ENCODE data around the gene OASL. TPM values are rescaled to one million over a fixed set of nuclear protein-coding genes. Genes with fewer than 3 reads are reported as not detected.
"Not testable (repeated sequence)": the region's sequence is repeated elsewhere in the genome, so short reads cannot be mapped to it uniquely, and the experiment has no call there.

Gene OASL
- total RNA-seq, 1 donor from 2014 or later: 1.3 TPM

DNA sequence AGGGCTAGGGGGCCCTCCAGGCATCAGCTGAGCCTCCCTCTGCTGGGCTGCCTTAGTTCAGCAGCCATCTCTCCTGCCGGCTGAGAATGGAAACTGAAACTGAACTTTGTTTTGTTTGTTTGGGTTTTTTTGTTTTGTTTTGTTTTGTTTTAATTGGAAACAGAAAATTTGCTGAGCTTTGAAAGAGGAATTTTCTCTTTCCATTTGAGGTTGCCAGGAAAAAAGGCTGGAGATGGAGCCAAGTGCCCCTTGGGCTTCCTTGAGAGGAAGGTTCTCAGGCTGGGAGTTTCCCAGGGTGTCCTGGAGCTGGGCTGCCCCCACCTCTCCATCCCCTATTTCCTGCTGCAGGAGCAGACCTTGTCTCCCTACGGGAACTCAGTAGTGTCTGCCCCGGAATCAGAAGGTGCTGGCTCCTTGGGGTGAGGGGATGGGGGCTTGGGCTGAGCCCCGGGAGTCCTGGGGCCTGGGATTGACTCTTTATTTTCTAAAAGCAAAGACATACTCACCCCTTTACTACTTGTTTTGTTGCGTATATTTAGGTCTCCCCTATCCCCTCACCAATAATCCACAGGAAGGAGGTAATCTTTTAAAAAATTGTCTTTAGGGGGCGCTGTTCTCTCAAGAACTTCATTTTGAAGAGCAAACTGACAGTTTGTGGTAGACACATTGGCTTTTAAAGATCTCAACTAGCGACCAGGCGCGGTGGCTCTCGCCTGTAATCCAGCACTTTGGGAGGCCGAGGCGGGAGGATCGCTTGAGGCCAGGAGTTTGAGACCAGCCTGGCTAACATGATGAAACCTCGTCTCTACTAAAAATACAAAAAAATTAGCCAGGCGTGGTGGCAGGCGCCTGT lies 21.3 kb upstream of the OASL start:
- no peak for DNase-seq (ENCODE audit: low spot score)
- intact Hi-C loops (cut with DNase I): no loop called here
- peak; percentile 85 for ATAC-seq

- peak; percentile 36 for ATAC-seq
- DNase-seq (ENCODE audit: low spot score): no peak
- intact Hi-C loops (cut with DNase I): no loop called here
Measured at GRCh38 chr12:121059031-121059898, 20.2 kb upstream of the OASL start.

- intact Hi-C loops (cut with DNase I): no loop called here
- DNase-seq (ENCODE audit: low spot score): no peak
- ATAC-seq: no peak
Measured at GRCh38 chr12:121057794-121058193, 18.7 kb upstream of the OASL start.

DNA sequence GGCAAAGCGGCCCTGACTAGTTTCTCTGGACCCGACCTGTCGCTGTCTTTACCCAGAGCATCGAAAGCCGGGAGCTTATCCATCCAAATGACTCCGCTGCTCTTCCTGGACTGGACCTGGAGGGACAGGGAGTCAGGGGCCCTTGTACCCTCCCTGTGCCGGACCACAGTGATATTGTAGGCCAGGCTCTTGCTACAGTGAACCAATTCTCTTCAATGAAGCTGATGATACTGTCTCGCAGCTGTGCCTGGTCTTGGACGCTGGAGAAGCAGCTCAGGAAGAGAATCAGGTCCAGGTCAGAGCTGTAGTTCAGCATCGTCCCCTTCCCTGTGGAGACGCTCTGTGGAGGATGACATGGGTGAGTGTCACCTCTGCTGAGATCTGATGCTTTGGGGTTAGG lies 14.7 kb upstream of the OASL start:
- intact Hi-C loops (cut with DNase I): no loop called here
- DNase-seq (ENCODE audit: low spot score) (no peak), ATAC-seq (no peak)

- DNase-seq (ENCODE audit: low spot score) (no peak), ATAC-seq (no peak)
- intact Hi-C loops (cut with DNase I): no loop called here
Measured at GRCh38 chr12:121050725-121051124, 11.7 kb upstream of the OASL start.

DNA sequence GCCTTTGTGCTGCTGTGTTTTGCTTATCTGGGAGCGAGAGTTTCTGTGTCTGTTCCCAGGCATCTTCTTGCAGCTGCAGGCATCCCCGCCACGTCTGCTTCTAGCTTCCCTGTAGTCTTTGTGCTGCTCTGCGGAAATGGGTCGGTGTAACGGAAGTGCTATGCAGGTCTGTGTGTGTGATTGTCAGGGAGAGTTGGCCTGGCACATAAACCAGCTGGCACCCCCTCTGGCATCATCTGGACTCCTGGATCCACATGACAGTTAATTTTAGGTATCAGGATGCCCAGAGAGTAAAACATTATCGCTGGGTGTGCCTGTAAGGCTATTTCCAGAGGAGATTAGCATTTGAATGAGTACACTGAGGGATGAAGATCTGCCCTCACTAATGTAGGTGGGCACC lies 9.4 kb upstream of the OASL start:
- intact Hi-C loops (cut with DNase I): no loop called here
- ATAC-seq (no peak), DNase-seq (ENCODE audit: low spot score) (no peak)

GRCh38 chr12:121047400-121047799 lies 8.4 kb upstream of the OASL start:
- intact Hi-C loops (cut with DNase I); DNase-seq (ENCODE audit: low spot score); ATAC-seq: not testable (repeated sequence)

DNA sequence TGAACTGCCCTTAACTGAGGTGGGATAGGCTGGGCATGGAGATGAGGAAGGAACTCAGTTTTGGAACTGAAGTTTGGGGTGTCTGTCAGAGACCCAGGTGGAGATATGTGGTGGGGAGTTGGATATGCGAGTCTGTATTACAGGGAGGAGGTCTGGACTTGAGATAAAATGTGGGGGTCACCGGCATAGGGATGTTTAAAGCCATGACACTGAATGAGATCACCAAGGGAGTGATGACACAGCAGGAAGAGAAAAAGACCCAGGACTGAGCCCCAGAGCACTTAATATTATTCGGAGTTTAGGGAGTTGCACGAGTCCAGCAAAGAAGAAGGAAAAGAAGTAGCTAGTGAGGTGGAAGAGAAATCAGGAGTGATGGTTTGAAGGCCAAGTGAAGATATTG lies 4.0 kb upstream of the OASL start:
- intact Hi-C loops (cut with DNase I): no loop called here
- ATAC-seq: no peak
- DNase-seq (ENCODE audit: low spot score): no peak

GRCh38 chr12:121036810-121037326 lies 2.2 kb downstream of the OASL start:
- intact Hi-C loops (cut with DNase I): no loop called here
- no peak for ATAC-seq
- no peak for DNase-seq (ENCODE audit: low spot score)

DNA sequence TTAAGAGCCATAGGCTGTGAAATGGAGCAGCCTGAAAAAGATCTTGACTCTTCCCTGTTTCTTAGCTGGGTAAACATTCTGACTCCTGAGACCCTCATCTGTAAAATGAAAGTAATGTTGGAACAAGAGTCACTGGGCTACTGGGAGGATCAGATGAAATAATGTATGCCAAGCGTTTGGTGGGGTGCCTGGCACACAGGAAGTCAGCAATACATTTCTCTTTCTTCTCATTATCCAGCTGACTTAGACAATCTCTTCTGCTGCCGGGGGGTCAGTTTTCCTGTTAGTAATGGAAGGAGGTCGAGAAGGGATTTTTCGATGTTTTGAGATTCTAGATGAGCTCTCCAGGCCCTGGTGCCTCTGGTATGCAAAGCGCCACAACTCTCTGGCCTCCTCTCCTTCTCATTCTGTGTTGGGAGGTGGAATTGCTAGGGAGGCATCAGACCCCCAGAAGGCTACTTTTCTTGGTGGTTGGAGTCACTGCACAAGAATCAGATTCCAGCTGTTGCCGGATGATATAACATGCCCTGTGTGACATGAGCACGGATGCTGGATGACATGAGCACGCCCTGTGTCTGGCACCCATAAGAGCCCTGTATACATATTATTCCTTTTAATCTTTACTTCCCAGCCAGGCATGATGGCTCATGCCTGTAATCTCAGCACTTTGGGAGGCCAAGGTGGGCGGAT lies 4.3 kb downstream of the OASL start:
- no peak for ATAC-seq
- intact Hi-C loops (cut with DNase I): no loop called here
- no peak for DNase-seq (ENCODE audit: low spot score)

DNA sequence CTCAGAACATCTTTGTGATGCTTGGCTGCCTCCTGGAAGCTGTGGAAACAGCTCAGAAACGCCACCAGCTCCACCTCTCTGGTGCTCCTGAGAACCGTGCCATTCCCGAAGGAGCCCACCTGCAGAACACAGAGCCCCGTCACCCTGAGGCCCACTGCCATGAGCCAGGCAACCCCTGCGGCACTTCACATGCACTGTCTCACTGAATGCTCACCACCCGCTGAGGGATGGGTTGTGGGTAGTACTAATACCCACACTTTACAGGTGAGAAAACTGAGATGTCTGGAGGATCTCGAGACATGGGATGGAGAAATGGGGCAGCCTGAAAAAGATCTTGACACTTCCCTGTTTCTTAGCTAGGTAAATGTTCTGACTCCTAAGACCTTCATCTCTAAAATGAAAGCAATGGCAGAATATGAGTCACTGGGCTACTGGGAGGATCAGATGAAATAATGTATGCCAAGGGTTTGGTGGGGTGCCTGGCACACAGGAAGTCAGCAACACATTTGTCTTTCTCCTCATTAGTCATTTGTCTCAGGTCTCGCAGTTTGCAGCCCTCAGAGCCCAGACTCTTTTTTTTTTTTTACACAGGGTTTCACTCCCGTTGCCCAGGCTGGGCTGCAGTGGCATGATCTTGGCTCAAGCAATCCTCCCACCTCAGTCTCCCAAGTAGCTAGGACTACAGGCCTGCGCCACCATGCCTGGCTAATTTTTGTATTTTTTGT lies 5.3 kb downstream of the OASL start:
- DNase-seq (ENCODE audit: low spot score) (no peak), ATAC-seq (no peak)
- intact Hi-C loops (cut with DNase I): no loop called here

DNA sequence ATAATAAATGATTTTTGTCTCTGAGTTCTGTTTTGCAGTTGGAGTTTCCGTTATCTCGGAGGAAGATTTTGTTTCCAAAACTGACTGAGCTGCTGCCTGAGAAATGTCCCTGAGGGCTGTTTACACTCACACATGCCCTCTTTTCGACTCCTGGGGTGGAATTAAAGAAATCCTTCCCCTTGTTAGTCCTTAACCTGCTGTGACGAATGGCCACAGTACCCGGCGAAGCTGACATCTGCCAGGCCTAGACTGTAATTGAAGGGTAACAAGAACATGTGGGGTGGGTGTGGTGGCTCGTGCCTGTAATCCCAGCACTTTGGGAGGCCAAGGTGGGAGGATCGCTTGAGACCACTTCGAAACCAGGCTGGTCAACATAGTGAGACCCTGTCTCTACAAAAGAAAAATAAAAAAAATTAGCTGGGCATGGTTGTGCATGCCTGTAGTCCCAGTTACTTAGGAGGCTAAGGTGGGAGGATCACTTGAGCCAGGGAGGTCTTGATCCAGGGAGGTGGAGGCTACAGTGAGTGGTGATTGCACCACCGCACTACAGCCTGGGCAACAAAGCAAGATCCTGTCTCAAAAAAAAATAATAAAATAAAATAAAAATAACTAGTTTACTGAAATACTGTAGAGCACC lies 8.4 kb downstream of the OASL start:
- no peak for DNase-seq (ENCODE audit: low spot score)
- intact Hi-C loops (cut with DNase I): no loop called here
- no peak for ATAC-seq

DNA sequence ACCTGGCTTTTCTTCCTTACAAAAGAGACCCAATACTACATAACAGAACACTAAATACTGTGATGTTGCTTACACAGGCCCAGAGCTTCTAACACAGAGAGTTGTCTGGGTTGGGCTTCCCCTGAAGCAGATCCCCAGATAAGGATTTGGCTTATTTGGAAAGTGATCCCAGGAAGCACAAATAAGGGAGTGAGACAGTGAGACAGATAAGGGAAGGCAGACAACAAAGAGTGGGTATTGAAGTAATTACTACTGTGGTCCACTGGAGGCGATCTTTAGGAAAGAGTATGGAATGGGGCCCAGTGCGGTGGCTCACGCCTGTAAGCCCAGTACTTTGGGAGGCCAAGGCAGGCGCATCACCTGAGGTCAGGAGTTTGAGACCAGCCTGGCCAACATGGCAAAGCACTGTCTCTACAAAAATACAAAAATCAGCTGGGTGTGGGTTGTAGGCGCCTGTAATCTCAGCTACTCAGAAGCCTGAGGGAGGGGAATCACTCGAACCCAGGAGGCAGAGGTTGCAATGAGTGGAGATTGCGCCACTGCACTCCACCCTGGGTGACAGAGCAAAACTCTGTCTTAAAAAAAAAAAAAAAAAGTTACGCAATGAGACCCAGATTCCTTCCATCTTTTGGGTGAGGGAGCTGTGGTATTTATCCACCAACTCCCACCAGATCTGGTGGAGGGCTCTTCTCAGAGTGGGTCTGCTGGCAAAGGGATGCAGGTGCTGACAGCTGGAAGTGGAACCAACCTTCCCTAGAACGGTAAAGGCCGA lies 12.6 kb downstream of the OASL start:
- ATAC-seq (no peak), DNase-seq (ENCODE audit: low spot score) (no peak)
- intact Hi-C loops (cut with DNase I): no loop called here

DNA sequence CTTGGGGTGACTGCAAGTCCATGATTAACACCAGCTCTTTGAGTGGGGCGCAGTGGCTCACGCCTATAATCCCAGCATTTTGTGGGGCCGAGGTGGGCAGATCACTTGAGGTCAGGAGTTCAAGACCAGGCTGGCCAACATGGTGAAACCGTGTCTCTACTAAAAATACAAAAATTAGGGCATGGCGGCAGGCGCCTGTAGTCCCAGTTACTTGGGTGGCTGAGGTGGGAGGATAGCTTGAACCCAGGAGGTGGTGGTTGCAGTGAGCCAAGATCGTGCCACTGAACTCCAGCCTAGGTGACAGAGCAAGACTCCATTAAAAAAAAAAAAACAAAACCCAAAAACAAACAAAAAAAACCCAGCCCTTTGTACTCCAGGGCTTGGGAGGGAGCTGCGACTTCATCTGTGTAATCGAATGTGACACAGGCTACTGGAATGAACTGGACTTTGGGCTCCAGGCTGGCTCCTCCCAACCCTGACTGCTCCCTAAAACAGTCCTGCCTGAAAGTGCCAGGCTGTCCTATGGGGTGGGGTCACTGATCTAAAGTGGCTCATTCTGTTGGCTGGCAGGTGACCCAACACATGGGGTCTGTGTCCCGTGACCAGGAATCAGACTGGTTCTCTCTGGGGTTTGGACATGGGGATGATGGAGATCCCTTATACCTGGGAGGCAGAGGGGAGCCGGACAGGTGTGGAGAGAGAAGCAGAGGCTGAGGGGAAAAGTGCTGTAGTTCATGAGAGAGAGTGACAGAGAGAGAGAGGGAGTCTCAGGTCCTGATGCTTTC lies 13.4 kb downstream of the OASL start:
- DNase-seq (ENCODE audit: low spot score): no peak
- intact Hi-C loops (cut with DNase I): no loop called here
- no peak for ATAC-seq

GRCh38 chr12:121023799-121024198 lies 15.2 kb downstream of the OASL start:
- DNase-seq (ENCODE audit: low spot score) (no peak), ATAC-seq (no peak)

GRCh38 chr12:121022713-121023112 lies 16.3 kb downstream of the OASL start:
- ATAC-seq (no peak), DNase-seq (ENCODE audit: low spot score) (no peak)
- intact Hi-C loops (cut with DNase I): no loop called here

More at GRCh38 chr12:121023799-121024198, 15.2 kb downstream of the OASL start:
- intact Hi-C loops (cut with DNase I): no loop called here

- ATAC-seq: no peak
- no peak for DNase-seq (ENCODE audit: low spot score)
Measured at GRCh38 chr12:121021754-121022153, 17.3 kb downstream of the OASL start.

More at GRCh38 chr12:121021754-121022153, 17.3 kb downstream of the OASL start:
- intact Hi-C loops (cut with DNase I): no loop called here

Data from sciatic nerve (tissue), 2 donors.